Hematopoietic multipotent progenitor cell treated with erythropoietin and hydrocortisone succinate and interleukin-3 and kit ligand, for 17 days (in vitro differentiated cells): ENCODE measurements around the gene PTCSC3.
"Not testable (repeated sequence)": the region's sequence is repeated elsewhere in the genome, so short reads cannot be mapped to it uniquely, and the experiment has no call there.

Experiments
- DNase-seq: peaks from one replicate; pipeline ENCODE4 v3.0.0-alpha.2; 2015; ENCODE audit warnings: low spot score

Gene PTCSC3

GRCh38 chr14:36173161-36173560, 3.4 kb downstream of the PTCSC3 start:
- no peak for DNase-seq

DNA sequence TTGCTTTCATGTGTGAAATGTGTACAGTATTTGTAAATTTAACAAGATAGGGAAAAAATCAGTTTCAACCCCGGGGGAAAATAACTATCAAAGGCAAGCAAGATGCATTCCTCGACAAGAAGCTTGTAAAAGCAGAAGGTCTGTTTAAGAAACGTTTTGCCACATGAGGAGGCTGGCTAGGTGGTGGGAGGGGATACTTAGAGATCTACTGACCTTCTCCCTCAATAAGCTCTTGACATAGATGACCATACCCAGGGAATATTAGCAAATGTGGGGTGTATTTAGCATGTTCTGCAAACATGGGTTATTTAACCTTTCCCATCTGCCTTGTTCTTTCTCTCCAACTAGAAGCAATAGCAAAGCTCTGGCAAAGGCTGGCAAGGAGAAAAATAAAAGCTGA, 4.9 kb downstream of the PTCSC3 start:
- no peak for DNase-seq

GRCh38 chr14:36167431-36167830, 9.1 kb downstream of the PTCSC3 start:
- DNase-seq = no peak

DNA sequence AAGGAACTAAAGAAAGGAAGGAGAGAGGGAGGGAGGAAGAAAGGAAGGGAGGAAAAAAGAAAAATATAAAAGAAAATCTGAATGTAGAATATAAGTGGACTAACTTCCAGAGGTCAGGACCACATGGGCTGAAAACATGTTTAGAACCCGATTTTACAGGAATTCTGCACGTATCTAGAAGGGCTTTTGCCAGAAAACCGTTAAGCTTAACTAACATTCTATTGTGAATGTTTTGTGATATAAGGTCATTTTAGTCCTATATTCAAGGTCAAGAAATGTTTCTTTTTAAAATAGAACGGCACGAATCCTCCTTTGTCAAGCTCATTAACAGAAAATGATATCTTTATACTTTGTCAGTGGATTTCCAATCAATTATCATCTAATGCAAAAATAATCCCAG, 13.1 kb downstream of the PTCSC3 start:
- no peak for DNase-seq

DNA sequence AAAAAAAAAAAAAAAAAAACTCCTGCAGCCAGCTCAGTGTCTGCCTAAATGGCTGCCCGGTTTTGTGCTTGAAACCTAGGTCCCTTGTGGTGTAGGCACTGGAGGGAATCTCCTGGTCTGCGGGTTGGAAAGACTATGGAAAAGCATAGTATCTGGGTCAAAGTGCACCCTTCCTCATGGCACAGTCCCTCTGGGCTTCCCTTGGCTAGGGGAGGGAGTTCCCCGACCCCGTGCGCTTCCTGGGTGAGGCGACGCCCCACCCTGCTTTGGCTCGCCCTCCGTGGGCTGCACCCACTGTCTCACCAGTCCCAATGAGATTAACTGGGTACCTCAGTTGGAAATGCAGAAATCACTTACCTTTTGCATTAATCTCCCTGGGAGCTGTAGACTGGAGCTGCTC, 14.3 kb downstream of the PTCSC3 start:
- no peak for DNase-seq

DNA sequence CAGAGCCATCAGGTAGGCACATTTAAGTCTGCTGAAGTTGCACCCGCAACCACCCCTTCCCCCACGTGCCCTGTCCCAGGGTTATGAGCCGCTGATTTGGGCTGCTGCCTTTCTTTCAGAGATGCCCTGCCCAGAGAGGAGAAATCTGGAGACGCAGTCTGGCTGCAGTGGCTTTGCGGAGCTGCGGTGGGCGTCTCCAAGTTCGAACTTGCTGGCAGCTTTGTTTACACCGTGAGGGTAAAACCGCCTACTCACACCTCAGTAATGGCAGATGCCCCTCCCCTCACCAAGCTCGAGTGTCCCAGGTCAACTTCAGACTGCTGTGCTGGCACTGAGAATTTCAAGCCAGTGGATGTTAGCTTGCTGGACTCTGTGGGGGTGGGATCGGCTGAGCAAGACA, 14.7 kb downstream of the PTCSC3 start:
- no peak for DNase-seq

DNA sequence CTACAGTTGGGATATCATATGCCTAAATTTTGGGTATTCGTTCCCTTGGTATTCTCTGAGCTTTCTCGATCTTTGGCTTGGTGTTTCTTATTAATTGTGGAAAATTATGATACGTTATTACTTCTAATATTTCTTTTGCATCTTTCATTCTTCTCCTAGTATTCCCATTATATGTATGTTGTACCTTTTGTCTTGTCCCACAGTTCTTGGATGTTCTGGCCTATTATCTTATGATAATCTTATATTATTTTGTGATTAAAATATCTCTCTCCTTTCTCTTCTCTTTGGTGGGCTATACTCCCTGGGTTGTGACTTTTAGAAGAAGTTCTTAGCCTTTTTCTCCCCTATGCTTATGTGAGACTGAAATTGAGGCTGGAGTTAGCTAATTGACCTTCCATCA, 25.2 kb downstream of the PTCSC3 start:
- DNase-seq = no peak

DNA sequence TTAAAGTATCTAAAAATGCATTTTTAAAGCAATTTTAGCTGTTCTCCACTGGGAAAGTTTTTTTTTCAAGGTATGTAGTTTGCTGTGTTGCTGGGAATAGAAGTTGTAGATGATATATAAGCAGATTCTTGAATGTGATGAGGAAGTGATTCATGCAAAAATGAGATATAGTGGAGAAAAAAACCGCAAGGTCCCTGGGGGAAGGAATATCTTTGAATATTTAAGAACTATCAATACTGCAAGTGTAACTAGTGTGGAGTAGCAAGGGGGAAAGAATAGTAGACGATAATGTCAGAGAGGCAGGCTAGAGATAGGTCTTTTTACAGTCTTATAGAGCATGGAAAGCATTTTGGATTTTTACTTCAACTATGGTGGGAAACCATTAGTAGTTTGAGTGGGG, 42.5 kb downstream of the PTCSC3 start:
- DNase-seq = no peak

GRCh38 chr14:36132826-36133225, 43.7 kb downstream of the PTCSC3 start:
- DNase-seq = no peak

DNA sequence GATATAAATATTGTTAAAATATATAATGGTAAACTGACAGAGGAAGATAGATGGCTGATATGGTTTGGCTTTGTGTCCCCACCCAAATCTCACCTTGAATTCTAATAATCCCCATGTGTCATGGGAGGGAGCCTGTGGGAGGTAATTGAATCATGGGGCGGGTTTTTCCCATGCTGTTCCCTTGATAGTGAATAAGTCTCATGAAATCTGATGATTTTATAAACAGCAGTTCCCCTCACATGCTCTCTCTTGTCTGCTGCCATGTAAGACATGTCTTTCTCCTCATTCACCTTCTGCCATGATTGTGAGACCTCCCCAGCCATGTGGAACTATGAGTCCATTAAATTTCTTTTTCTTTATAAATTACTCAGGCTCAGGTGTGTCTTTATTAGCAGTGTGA, 46.3 kb downstream of the PTCSC3 start:
- DNase-seq = no peak

GRCh38 chr14:36129181-36129580, 47.3 kb downstream of the PTCSC3 start:
- no peak for DNase-seq

DNA sequence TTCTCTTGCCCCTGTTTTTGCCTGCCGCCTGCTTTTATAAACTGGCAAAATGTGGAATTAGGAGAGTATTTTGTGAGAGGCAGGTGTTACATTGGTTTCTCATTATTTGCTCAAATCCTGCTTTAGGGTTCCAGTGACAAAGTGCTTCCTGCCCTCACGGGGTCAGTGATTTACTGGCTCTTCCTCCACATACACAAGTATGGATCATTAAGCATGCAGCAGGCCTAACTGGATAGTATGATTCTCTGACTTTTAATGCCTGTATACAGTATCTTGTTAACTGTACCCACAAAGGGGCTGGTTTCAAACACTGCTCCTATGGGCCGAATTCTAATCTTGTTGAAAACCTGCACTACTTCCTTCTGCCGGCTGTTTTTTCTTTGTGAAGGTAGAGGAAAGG, 63.2 kb downstream of the PTCSC3 start:
- no peak for DNase-seq

- DNase-seq = no peak
These were observed 64.5 kb downstream of the PTCSC3 start for GRCh38 chr14:36111822-36112583.

DNA sequence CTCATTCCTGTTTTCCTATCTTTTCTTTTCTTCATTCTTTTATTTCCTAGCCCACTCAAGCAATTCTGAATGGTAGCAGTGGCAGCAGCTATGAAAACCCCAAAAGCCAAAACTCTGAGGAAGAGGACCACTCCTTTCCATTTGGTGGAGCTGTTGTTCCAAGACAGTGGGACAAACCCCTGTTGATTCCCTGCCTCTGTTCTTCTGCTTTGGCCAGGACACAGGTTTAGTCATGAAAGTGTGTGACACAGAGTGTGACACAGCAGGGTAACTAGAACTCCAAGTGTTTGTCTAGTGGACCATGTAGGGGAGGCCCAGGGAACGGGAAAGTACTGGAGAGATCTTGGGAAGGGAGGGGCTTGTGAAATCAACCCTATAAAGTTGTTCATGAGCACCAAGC, 71.1 kb downstream of the PTCSC3 start:
- no peak for DNase-seq

DNA sequence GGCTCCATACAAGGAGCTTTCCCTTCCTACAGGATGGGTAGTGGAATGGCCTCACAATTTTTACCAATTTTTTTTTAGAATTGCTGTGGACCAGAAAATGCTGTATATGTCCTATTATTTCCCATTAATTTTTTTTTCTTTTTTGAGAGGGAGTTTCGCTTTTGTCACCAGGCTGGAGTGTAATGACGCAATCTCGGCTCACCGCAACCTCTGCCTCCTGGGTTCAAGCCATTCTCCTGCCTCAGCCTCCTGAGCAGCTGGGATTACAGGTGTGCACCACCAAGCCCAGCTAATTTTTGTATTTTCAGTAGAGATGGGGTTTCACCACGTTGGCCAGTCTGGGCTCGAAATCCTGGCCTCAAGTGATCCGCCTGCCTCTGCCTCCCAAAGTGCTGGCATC, 72.3 kb downstream of the PTCSC3 start:
- DNase-seq = not testable (repeated sequence)

DNA sequence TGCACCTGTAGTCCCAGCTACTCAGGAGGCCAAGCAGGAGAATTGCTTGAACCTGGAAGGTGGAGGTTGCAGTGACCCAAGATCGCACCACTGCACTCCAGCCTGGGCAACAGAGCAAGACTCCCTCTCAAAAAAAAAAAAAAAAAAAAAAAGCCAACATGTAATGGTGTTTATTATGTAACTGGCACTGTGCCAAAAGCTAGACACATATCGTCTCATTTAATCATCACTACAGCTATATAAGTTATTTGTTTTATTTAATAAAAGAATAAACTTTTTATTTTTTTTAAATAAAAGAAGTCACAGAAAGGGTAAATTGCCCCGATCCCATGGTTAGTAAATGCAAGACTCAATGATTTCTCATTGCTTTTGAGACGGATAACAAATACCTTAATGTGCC, 76.9 kb downstream of the PTCSC3 start:
- DNase-seq = no peak

DNA sequence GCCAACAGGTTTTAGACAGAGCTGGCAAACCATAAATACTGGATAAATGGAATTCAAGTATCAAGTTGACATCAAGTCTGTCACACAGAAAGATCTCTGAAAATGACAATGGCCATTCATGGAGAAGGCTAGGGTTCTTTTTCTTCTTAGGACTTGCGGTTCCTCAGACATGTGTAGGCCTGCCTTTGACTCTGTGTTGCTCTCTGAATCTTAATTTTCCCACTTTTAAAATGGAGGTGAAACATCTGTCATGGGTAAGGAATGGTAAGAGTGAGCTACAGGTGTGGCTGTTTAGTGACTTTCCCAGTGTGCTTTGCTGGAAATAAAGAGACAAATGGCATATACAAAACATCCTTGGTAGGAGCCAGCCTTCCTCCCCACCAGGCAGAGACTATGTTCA, 79.2 kb downstream of the PTCSC3 start:
- DNase-seq = no peak

DNA sequence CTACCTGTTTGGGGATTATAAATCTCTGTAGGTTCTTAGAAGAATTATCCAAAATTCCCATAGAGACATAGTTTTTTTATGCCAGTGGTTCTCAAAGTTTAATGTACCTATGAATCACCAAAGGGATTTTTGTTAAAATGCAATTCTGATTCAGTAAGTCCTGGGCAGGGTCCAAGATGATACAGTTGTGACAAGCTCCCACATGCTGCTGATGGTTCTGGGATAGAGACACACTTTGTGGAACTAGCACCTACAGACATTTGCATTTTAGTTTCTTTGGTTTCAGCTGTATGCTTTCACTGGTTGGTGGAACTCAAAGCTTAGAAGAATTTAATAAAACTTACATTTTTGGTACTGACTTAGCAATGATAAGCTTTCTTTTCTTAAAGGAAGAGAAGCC, 80.4 kb downstream of the PTCSC3 start:
- DNase-seq = no peak

- DNase-seq = no peak
These were observed 81.6 kb downstream of the PTCSC3 start for GRCh38 chr14:36094963-36095362.

GRCh38 chr14:36091096-36091495, 85.4 kb downstream of the PTCSC3 start:
- no peak for DNase-seq

- DNase-seq = no peak
These were observed 89.1 kb downstream of the PTCSC3 start for GRCh38 chr14:36087411-36087810.

- DNase-seq = no peak
These were observed 89.7 kb downstream of the PTCSC3 start for GRCh38 chr14:36086629-36087395.

DNA sequence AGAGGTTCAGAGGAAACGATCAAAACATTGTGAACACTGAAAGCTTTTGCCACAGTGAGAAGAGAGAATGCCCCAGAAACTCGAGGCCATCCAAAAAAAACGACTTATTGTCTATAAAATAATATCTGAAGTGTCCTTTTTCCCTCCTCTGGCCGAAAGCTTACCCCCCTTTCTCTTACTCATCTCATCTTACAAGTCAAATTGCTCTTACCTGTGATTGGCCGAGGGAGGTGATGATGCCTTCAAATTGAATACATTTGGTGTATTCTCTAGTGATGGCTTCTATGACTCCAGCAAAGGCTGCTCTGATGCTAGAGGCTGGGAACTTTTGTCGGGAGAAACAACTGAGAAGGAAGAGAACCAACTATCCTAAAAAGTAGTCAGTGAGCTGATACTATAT, 90.7 kb downstream of the PTCSC3 start:
- no peak for DNase-seq
